RWPE1 (cell line): ENCODE measurements around the gene CHAC1.
A peak's percentile ranks its signal among the peaks of the same experiment; 100 is the strongest.

Source experiments
- CTCF ChIA-PET: fragments of 350-600 bp; sonication (Branson Sonifier 250); formaldehyde crosslinking; extraction: SDS; loops from one replicate; lab custom pipeline; 2021; lab: Yijun Ruan, JAX
- POLR2A ChIA-PET: fragments of 400-600 bp; formaldehyde crosslinking; extraction: SDS; loops from one replicate; lab custom pipeline; 2020; ENCODE audit warnings: antibody characterized with exemption; ENCODE audit not compliant: low non-redundant PET; lab: Yijun Ruan, JAX
- DNase-seq: peaks from one replicate; pipeline ENCODE4 v3.0.0; 2012; ENCODE audit warnings: low spot score
- H3K27ac ChIP-seq: fragments of 450-650 bp; 2 replicates; pipeline ENCODE4 v1.5.1; 2017
- CTCF ChIP-seq: fragments of 450-650 bp; conservative IDR thresholded peaks from 2 replicates; pipeline ENCODE4 v1.5.1; 2017; ENCODE audit warnings: low read depth, mild to moderate bottlenecking

CHAC1 gene

GRCh38 chr15:40909662-40910630, 43.3 kb upstream of the CHAC1 start:
- no peak for TF ChIP-seq CTCF
- peak overlapping the region; percentile 10 for H3K27ac ChIP-seq
- ChIA-PET POLR2A (no interaction called here), CTCF (interaction anchor here (0.9 to 2.3 kb wide), 2 partner anchors 21 to 151 kb away, joined by 6 to 8 read pairs; no protein-coding TSS in a partner anchor)
- DNase-seq: no peak

- H3K27ac ChIP-seq: no peak overlapping the region
- DNase-seq: no peak
- CTCF ChIA-PET: interaction anchor here (0.6 to 1.3 kb wide), 2 partner anchors 11 to 19 kb away, joined by 4 read pairs; no protein-coding TSS in a partner anchor
- POLR2A ChIA-PET: interaction anchor here (0.7 kb wide), 1 partner anchor 264 kb away, joined by 3 read pairs; no protein-coding TSS in a partner anchor
- no peak for TF ChIP-seq CTCF
These were observed 42.1 kb upstream of the CHAC1 start for GRCh38 chr15:40911141-40911540.

- CTCF ChIA-PET: interaction anchor here (0.6 to 1.3 kb wide), 2 partner anchors 12 to 14 kb away, joined by 4 to 8 read pairs; no protein-coding TSS in a partner anchor
- POLR2A ChIA-PET: interaction anchor here (0.7 kb wide), 1 partner anchor 263 kb away, joined by 3 read pairs; no protein-coding TSS in a partner anchor
- no peak for DNase-seq
- TF ChIP-seq CTCF: no peak
- no peak overlapping the region for H3K27ac ChIP-seq
These were observed 41.6 kb upstream of the CHAC1 start for GRCh38 chr15:40911693-40912092.

- H3K27ac ChIP-seq: no peak overlapping the region
- DNase-seq: no peak
- POLR2A ChIA-PET: no interaction called here
- no peak for TF ChIP-seq CTCF
- CTCF ChIA-PET: interaction anchor here (0.6 kb wide), 1 partner anchor 15 kb away, joined by 8 read pairs; no protein-coding TSS in a partner anchor
These were observed 40.8 kb upstream of the CHAC1 start for GRCh38 chr15:40912478-40912877.

GRCh38 chr15:40914013-40914412, 39.3 kb upstream of the CHAC1 start:
- TF ChIP-seq CTCF: no peak
- CTCF ChIA-PET: interaction anchor here (1.0 to 1.9 kb wide), 2 partner anchors 11 to 17 kb away, joined by 3 to 5 read pairs; no protein-coding TSS in a partner anchor
- POLR2A ChIA-PET: no interaction called here
- no peak for DNase-seq
- H3K27ac ChIP-seq: no peak overlapping the region

- DNase-seq: no peak
- ChIA-PET CTCF (interaction anchor here (0.7 to 1.9 kb wide), 3 partner anchors 12 to 110 kb away, joined by 3 to 8 read pairs (median 5); no protein-coding TSS in a partner anchor), POLR2A (no interaction called here)
- no peak overlapping the region for H3K27ac ChIP-seq
- TF ChIP-seq CTCF: no peak
These were observed 38.8 kb upstream of the CHAC1 start for GRCh38 chr15:40914486-40914885.
